GM18873 (cell line): ENCODE results near the gene SRPK3.

Source experiments
- ATAC-seq: cut with Tn5 transposase; IDR thresholded peaks from one replicate; pipeline ENCODE4 v1.9.1; 2021; ENCODE audit warnings: mild to moderate bottlenecking, moderate library complexity, moderate number of reproducible peaks; ENCODE audit not compliant: unreplicated experiment, low FRiP score

SRPK3 gene

GRCh38 chrX:153769865-153770600 lies 10.8 kb upstream of the SRPK3 start:
- no peak for ATAC-seq

- no peak for ATAC-seq
Measured at GRCh38 chrX:153770601-153771414, 10.0 kb upstream of the SRPK3 start.

- no peak for ATAC-seq
Measured at GRCh38 chrX:153771415-153772315, 9.2 kb upstream of the SRPK3 start.

- ATAC-seq, result no peak
Measured at GRCh38 chrX:153772316-153773217, 8.3 kb upstream of the SRPK3 start.

GRCh38 chrX:153773218-153773611 lies 7.6 kb upstream of the SRPK3 start:
- no peak for ATAC-seq

GRCh38 chrX:153773741-153774575 lies 6.9 kb upstream of the SRPK3 start:
- no peak for ATAC-seq

GRCh38 chrX:153774576-153775292 lies 6.1 kb upstream of the SRPK3 start:
- ATAC-seq, result no peak

GRCh38 chrX:153775293-153776119 lies 5.3 kb upstream of the SRPK3 start:
- no peak for ATAC-seq

GRCh38 chrX:153776120-153776599 lies 4.7 kb upstream of the SRPK3 start:
- ATAC-seq, result no peak

GRCh38 chrX:153776611-153777045 lies 4.2 kb upstream of the SRPK3 start:
- no peak for ATAC-seq

GRCh38 chrX:153777261-153778090 lies 3.4 kb upstream of the SRPK3 start:
- ATAC-seq, result no peak

- ATAC-seq, result no peak
Measured at GRCh38 chrX:153778181-153778580, 2.7 kb upstream of the SRPK3 start.

- ATAC-seq, result no peak
Measured at GRCh38 chrX:153778684-153779101, 2.1 kb upstream of the SRPK3 start.

GRCh38 chrX:153779891-153780677 lies 757 bp upstream of the SRPK3 start:
- ATAC-seq, result no peak

GRCh38 chrX:153781428-153782047 lies 697 bp downstream of the SRPK3 start:
- no peak for ATAC-seq
